Measurements from ENCODE around the gene MYOZ3. TPM values are rescaled to one million over a fixed set of nuclear protein-coding genes. Genes with fewer than 3 reads are reported as not detected.

The MYOZ3 gene
- total RNA-seq, 1 donor from 2014 or later: 3.1 TPM

- DNase-seq: no peak
These were observed 1.5 kb upstream of the MYOZ3 start for GRCh38 chr5:150659360-150660107.

- DNase-seq: no peak
These were observed 781 bp upstream of the MYOZ3 start for GRCh38 chr5:150660108-150660831.

GRCh38 chr5:150661821-150662596 lies 958 bp downstream of the MYOZ3 start:
- no peak for DNase-seq

- DNase-seq: no peak
These were observed 1.9 kb downstream of the MYOZ3 start for GRCh38 chr5:150662731-150663516.

GRCh38 chr5:150663936-150664335 lies 2.9 kb downstream of the MYOZ3 start:
- no peak for DNase-seq

- no peak for DNase-seq
These were observed 4.0 kb downstream of the MYOZ3 start for GRCh38 chr5:150665044-150665443.

GRCh38 chr5:150670275-150670947 lies 9.4 kb downstream of the MYOZ3 start:
- no peak for DNase-seq

GRCh38 chr5:150670948-150671310 lies 9.9 kb downstream of the MYOZ3 start:
- DNase-seq: no peak

- peak; percentile 13 for DNase-seq
These were observed 10.6 kb downstream of the MYOZ3 start for GRCh38 chr5:150671509-150672236.

- peak; percentile 58 for DNase-seq
These were observed 11.3 kb downstream of the MYOZ3 start for GRCh38 chr5:150672237-150672883.

GRCh38 chr5:150672884-150673275 lies 11.8 kb downstream of the MYOZ3 start:
- no peak for DNase-seq

- peak; percentile 90 for DNase-seq
These were observed 13.3 kb downstream of the MYOZ3 start for GRCh38 chr5:150674341-150674821.

GRCh38 chr5:150675069-150675468 lies 14.0 kb downstream of the MYOZ3 start:
- DNase-seq: no peak

GRCh38 chr5:150676578-150676977 lies 15.5 kb downstream of the MYOZ3 start:
- DNase-seq: no peak

GRCh38 chr5:150689120-150689519 lies 28.1 kb downstream of the MYOZ3 start:
- DNase-seq: no peak

- no peak for DNase-seq
These were observed 29.7 kb downstream of the MYOZ3 start for GRCh38 chr5:150690760-150691159.

GRCh38 chr5:150692276-150692675 lies 31.2 kb downstream of the MYOZ3 start:
- no peak for DNase-seq

- no peak for DNase-seq
These were observed 33.6 kb downstream of the MYOZ3 start for GRCh38 chr5:150694612-150695011.

GRCh38 chr5:150700246-150700593 lies 39.2 kb downstream of the MYOZ3 start:
- peak; percentile 43 for DNase-seq
